Stimulated activated CD4-positive, alpha-beta T cell treated with anti-CD3 and anti-CD28 coated beads, TNF-alpha, amount 100 ng/mL, for 4 hours (primary cell): ENCODE results near the gene FSTL4.
"Not testable (repeated sequence)": the region's sequence is repeated elsewhere in the genome, so short reads cannot be mapped to it uniquely, and the experiment has no call there.

ENCODE experiments used
- DNase-seq, 3 experiments: peaks; one replicate each; pipeline ENCODE4 v3.0.0-alpha.2; 2020; ENCODE audit warnings: low read depth in 3 of 3

FSTL4 gene

GRCh38 chr5:133552925-133553525 lies 59.3 kb downstream of the FSTL4 start:
- DNase-seq: peak; percentile 6 to 18 (median 12)

DNA sequence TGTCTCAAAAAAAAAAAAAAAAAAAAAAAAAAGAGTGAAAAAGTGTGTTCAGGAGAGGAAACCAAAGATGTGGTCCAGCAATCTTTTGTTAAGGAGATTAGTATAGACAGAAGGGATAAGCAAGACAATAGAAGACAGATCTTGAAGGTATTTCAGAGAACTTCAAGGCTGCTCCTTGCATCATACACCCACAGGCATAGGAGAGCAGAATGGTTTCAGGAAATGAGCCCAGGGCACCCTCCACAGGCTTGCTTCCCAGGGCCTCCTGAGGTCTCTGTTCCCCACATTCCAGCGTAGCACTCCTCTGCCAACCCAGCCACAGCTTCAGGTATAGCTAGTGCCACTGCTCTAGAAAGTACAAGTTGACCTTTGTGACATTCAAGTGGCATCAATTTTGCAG lies 65.8 kb downstream of the FSTL4 start:
- no peak for DNase-seq

DNA sequence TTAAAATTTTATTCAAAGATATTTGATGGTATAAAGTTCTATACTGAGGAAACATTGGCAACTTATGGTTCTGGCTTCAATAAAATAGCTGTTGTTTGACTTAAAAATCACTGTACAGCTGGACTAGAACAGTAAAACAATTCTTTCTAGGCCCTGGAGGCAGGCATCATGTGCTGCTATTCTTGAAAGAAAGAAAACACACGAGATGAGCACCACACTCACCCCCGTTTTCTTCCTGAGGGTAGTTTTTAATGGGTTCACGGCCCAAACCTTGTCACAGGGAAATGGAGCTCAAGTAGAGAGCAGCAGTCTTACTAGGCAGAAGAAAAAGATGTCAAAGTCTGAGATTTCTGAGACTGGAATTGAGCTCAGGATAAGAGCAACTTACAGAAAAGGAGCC lies 68.0 kb downstream of the FSTL4 start:
- no peak for DNase-seq

DNA sequence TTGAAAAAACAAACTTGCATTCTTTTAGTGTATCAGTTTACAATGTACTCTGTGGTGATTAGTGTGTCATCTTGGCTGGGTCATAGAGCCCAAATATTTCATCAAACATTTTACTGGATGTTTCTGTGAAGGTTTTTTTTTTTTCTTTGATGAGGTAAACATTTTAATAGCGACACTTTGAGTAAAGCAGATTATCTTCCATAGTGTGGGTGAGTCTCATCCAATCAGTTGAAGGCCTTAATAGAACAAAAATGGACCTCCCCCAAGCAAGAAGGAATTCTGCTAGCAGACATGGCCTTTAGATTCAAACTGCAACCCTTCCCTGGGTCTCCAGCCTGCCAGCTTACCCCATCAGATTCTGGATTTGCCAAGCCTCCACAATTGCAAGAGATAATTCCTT lies 72.5 kb downstream of the FSTL4 start:
- DNase-seq: no peak

GRCh38 chr5:133538718-133539117 lies 73.6 kb downstream of the FSTL4 start:
- DNase-seq: no peak

DNA sequence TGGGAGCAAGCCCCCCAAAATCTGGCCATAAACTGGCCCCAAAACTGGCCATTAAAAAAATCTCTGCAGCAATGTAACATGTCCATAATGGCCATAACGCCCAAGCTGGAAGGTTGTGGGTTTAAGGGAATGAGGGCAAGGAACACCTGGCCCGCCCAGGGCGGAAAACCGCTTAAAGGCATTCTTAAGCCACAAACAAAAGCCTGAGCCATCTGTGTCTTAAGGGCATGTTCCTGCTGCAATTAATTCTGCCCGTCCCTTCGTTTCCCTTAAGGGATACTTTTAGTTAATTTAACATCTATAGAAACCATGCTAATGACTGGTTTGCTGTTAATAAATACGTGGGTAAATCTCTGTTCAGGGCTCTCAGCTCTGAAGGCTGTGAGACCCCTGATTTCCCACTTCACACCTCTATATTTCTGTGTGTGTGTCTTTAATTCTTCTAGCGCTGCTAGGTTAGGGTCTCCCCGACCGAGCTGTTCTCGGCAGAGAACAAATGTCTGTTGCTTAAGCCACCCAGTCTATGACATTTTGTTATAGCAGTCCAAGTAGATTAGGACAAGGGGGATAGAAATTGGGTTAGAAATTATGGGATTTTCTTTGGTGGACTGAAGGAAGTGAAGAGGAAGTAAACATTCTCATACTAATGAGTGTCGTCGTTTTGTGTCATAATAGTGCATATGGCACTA lies 77.0 kb downstream of the FSTL4 start:
- not testable (repeated sequence) for DNase-seq

GRCh38 chr5:133534566-133534965 lies 77.8 kb downstream of the FSTL4 start:
- no peak for DNase-seq

GRCh38 chr5:133533541-133533940 lies 78.8 kb downstream of the FSTL4 start:
- no peak for DNase-seq

GRCh38 chr5:133531594-133531993 lies 80.7 kb downstream of the FSTL4 start:
- no peak for DNase-seq

DNA sequence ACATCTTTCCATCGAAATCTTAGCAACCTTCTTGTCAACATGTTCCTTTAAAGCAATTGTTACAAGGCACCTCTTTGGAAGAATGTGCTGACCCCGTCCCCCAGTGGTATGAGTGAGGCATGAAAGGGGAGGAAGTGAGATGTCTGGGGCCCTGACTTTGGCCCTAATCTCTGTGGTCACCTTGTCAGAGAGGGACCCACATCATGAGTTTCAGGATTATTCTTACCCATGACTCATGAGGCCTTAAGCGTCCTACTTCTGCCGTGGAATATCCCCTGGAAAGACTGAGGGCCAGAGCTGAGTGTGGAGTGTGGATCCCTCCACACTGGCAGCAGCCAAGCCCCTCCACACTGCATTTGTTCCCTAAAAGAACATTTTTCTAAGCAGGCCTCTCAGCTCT lies 81.2 kb downstream of the FSTL4 start:
- DNase-seq: no peak

DNA sequence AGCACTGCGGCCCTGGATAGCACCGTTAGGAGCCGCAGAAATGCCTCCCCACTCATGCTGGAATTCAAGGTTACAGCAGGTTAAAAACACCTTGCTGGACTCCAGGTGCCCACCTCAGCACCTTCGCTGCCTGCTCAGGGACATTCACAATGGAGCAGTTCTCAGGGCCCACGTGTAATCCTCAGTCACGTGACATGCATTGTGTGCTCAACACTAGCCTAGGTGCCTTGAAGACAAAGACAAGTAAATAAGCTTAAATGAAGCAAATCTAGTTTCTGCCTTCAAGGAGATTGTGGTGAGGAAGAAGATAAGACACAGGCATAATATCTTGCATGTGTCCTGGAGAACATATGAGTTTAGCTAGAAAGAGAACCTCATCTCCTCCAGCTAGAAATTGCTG lies 82.1 kb downstream of the FSTL4 start:
- DNase-seq: no peak

GRCh38 chr5:133528841-133529240 lies 83.5 kb downstream of the FSTL4 start:
- DNase-seq: no peak

DNA sequence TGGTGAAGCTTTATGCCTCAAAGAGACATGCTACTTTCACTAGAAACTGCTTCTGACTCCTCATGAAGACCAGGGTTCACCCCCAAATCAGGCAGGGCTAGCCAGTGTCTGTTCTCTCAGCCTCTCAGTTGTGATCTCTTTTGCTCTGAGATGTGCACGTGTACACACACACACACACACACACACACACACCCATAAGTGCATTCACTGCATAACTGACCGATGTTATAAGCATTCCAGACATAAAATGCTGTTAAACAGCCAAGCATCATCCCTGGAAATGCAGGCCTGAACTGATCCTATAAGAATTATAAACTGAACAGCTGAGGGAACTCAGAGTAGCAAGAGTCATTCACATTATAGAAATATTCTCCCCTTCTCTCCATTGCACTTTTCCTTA lies 85.0 kb downstream of the FSTL4 start:
- no peak for DNase-seq

- no peak for DNase-seq
Observed at GRCh38 chr5:133526368-133526767, 86.0 kb downstream of the FSTL4 start.

GRCh38 chr5:133525126-133525525 lies 87.2 kb downstream of the FSTL4 start:
- no peak for DNase-seq

- no peak for DNase-seq
Observed at GRCh38 chr5:133524666-133525065, 87.7 kb downstream of the FSTL4 start.

DNA sequence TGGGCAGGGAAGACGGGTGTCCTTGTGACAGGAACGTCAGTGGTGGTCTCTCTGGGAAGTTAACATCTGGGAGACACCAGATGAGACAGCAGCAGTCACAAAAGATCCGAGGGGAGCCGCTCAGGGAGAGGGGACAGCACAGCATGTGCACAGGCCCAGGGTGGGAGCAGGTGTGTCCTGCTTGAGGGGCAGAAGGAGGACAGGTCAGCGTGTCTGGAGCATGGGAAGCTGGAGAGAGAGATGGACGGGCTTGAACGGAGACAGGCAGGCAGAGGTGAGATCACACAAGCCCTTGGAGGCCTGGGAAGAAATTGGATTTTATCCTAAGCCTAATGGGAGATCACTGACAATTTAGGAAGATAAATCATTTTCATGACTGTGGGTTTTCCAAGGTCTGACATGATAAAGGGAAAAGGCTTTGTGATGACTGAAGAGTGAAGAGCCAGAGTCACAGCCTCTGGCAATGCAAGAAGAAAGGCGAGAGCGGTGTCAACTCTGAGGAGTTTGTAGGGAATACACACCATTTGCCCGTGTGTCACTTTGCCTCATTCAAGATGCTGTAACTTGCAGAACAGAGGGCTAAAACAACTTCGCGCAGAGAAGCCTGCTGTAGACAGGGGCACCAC lies 88.3 kb downstream of the FSTL4 start:
- no peak for DNase-seq

GRCh38 chr5:133523013-133523658 lies 89.2 kb downstream of the FSTL4 start:
- DNase-seq: no peak

DNA sequence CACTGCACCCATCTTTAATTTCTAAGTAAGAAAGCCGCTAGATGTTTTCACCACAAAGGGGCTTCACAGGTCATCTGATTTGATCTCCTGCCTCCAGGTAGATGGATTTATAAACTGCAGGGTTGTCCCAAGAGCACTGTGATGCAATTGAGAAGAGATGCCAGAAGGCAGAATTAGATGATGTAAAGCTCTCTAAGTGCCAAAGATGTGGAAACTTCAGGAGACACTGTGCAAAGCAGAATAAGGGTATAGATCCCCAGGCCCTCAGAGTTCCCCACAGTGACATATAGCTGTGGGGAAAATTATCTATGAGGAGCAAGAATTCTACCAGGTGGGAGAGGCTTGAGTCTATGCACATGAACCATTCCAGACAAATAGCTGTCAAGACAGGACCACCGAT lies 90.5 kb downstream of the FSTL4 start:
- no peak for DNase-seq

GRCh38 chr5:133520991-133521706 lies 91.2 kb downstream of the FSTL4 start:
- no peak for DNase-seq

- DNase-seq: no peak
Observed at GRCh38 chr5:133520062-133520461, 92.3 kb downstream of the FSTL4 start.

DNA sequence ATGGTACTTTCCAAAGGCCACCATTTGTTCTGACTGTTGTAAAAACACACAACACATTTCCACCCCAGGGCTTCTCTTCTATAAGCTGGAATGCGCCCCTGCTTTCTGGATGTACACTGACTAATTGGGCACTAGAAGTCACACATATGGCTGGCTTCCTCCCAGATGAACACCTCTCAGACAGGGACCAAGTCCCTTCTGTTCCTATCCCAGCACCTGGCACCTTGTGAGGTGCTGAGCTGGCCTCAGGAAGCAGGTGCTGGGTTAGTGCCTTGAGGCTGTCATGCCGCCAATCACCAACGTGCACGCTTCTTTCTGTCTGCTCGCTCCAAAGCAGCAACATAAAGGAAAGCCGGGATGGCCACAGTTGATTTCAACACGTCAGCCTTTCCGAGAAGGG lies 93.2 kb downstream of the FSTL4 start:
- no peak for DNase-seq
